CD4-positive, alpha-beta T cell treated with Interleukin-17A for 1 hour (primary cell): ENCODE data around the gene RTP2.

Experiments used
- DNase-seq: peaks from one replicate; pipeline ENCODE4 v3.0.0-alpha.2; 2020

RTP2 gene

DNA sequence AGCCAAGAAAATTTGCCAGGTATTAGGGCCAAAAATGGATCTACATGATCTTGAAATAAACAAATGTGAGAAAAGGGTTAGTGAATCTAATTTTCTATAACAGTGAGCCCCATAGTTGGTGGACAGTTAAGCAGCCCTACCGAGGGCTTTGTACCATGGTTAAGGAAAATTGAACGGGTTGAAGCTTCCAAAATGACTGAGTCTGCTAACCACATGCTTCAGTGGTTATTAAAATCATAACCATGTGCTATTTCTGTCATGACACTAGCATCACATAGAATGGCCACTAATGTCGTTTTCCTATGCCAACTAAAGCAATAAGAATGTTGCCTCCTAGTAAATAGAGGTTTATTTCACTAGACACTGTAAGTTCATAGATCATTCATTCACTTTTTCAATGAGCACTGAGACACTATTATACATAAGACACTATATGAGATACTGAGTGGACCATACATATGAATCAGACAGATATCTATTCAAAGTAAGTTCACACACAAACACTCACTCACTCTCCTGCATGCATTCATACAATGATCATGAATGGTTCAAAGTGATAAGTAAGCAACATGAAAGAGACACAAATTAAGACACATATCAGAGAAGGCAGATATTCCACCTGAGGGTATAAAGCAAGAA, 36.5 kb downstream of the RTP2 start:
- DNase-seq = no peak

DNA sequence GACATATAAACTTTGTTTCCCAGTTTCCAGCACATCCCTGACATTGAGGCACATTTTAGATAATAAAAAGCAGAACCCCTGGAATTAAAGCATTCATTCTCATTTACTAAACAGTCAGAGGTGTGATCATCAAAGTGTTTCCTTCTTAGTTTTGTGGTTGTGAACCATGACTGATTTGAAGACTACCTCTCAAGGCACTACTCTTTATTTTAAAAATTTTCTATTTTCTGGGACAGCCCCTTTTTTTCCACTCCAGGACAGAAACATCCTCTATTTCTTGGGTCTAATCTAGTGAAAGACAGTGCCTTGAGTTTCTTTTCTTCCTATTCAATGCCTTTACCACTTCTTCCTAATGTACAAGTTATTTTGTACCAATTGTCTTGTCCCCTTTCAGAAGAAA, 37.3 kb downstream of the RTP2 start:
- DNase-seq = no peak

DNA sequence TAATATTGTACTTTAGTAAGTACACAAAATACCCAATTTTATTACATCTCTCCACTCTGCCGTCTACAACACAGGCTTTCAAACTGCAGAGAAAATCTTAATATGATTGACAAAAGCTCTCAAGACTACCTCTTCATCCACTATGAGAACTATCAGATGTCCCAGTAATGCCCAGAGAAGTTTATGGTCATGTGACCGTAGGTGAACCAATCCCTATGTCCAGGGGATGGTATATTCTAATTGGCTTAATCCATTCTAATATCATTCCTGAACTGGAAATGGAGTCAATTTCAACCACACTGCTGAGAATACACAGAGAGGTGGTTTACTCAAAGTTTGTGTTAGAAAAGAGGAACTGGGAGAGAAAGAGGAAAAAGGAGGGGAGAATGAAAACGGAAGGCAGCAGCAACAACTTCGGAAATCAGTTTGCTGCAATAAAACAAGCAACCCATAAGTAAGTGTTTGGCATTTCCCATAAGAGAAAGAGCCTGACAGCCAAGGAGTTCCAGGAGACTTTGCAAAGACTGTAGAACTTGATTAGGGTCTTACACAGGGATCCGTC, 39.4 kb downstream of the RTP2 start:
- no peak for DNase-seq

DNA sequence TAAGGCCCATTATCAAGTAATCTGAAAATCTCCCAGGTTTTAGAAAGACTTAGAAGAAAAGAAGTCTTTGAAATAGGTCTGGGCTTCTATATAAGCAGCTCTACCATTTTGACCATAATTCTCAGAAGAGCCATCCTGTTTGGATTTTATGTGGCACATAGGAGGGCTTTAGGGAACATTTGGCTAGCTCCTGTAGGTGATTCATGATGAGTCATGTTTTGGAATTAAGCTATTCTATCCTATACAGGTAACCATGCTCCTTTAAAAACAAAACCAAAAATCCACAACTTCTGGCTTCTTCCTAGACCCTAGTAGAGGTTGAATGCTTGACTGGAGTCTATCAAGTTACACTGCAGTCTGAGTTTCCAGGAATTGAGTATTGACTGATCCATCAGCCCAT, 41.1 kb downstream of the RTP2 start:
- no peak for DNase-seq

DNA sequence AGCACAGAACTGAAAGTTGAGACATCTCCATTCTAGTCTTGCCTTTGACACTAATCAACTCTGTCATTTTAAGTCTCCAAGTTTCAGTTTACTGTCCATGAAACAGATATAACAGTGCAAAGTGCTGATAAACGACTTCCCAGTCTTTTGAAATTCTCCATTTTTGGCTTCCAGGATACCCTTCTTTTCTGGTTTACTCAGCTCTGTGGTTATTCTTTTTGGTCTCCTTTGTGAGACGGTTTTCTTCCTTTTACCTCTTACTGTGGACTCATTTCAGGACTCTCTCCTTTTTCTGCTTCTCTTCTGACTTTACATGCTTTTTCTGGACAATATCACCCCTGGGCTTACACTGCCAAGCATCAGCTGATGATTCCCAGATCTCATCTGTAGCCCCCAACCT, 51.1 kb downstream of the RTP2 start:
- no peak for DNase-seq
